GDM1 (cell line): ENCODE data around the gene QRSL1.
"Not testable (repeated sequence)": the region's sequence is repeated elsewhere in the genome, so short reads cannot be mapped to it uniquely, and the experiment has no call there.

Source experiments
- DNase-seq: peaks from one replicate; lab custom pipeline; 2025; lab: John Stamatoyannopoulos, UW

QRSL1 gene

DNA sequence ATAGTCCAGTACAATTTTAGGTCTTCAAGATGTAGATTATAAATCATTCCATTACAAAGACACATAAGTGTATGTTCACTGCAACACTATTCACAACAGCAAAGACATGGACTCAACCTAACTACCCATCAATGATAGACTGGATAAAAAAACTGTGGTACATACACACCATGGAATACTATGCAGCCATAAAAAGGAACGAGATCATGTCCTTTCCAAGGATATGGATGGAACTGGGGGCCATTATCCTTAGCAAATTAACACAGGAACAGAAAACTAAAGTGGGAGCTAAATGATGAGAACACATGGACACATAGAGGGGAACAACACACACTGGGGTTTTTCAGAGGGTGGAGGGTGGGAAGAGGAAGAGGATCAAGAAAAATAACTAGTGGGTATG lies 6.3 kb upstream of the QRSL1 start:
- DNase-seq: no peak

DNA sequence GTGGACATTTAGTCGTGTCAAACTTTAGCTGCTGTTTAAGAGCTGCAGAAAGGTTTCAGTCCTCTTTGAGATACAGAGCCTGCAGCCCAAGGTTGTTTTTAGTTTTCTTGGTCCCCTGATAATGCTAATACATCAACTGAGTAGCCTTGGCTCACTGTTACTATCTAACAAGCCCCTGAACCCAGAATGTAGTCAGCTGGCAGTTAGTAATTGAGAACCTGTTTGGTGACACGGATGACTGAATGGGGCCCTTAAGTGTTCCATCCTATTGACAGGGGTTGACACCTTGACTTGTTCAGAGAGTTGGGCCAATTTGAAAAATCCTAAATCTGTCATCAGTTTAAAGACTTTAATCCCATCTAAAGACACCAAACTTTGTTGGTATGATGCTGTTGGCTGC lies 2.9 kb upstream of the QRSL1 start:
- no peak for DNase-seq

DNA sequence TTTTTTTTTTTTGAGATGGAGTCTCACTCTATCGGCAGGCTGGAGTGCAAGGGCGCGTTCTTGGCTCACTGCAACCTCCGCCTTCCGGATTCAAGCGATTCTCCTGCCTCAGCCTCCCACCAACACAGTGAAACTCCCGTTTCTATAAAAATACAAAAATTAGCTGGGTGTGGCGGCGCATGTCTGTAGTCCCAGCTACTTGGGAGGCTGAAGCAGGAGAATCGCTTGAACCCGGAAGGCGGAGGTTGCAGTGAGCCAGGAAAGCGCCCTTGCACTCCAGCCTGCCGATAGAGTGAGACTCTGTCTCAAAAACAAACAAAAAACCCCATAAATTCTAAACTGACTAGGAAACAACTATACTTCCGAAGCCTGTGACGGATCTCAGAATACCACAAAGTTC lies 1.6 kb upstream of the QRSL1 start:
- DNase-seq: not testable (repeated sequence)

DNA sequence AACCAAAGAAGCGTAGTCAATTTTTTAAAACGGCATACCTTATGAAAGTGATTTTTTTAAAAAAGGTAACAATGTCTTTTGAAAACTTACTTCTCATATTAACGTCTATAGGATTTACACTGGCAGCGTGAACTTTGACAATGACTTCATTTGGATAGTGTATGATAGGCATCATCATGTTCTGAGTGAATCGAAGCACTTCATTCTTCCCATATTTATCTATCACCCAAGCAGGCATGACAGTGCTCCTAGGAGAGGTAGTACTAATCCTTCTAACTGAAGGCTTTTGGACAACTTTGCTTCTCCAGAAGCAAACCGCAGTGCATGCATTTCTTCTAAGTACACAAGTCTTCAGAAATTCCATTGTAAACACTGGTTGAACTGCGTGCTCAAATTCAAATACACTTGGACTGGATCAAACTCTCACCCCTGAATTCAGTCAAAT lies 698 bp upstream of the QRSL1 start:
- no peak for DNase-seq

DNA sequence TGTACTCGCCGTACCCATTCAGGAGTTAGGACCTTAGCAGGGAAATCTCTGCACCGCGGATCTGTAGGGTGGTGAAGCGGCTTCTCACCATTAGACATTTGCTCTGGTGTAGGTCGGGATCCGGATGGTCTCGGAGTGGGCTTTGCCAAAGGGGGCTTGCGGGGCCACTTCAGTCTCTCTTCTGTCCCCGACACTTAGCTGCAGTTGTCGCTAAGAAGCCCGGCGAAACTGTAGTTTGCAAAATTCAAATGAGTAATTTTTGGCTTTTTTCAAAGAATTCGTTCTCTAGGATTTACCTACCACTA lies 433 bp downstream of the QRSL1 start:
- DNase-seq: no peak

DNA sequence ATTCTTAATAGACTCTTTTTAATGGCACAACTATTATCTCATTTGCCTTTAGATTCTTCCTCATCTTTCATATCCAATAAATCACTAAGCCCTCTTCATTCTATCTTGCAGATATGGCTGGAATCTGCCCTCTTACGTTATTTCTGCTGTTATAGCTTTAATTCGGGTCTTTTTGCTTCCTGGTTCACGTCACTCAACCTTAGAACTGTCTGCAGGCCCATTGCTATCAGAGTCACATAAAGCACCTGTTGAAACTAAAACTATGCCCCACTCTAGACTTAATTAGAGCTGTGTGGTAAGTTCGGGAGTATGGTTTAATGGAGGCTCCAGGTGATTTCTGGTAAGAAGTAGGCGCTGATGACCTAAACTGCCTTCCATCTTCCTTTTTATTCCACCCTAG lies 988 bp downstream of the QRSL1 start:
- no peak for DNase-seq

DNA sequence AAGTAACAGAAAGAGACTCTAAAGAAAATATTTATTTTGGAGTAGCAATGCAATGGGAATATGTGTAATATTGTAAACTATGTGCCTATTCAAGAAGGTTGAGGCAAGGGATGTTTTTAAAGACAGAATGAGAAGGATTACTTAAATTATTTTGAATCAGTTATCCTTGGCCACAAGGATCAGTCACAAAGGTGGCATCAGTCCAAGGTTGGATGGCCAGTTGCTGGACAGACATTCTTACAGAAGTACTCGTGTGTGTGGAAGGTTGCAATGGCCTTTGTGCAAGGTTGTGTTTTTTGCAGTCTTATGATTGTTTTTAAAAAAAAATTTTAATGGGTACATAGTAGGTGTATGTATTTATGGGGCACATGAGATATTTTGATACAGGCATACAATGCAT lies 2.0 kb downstream of the QRSL1 start:
- no peak for DNase-seq

DNA sequence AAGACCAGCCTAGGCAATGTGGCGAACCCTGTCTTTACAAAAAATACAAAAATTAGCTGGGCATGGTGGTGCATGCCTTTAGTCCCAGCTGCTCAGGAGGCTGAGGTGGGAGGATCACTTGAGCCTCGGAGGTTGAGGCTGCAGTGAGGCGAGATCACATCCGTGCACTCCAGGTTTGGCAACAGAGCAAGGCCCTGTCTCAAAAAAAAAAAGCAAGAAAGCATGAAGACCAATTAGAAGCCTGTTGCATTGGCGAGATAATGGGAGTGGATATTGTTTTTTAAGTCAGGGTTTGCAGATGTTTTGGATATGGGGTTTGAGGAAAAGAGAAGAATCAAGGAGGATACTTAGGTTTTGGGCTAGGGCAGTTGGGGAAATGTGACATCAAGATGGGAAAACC lies 5.2 kb downstream of the QRSL1 start:
- DNase-seq: no peak

DNA sequence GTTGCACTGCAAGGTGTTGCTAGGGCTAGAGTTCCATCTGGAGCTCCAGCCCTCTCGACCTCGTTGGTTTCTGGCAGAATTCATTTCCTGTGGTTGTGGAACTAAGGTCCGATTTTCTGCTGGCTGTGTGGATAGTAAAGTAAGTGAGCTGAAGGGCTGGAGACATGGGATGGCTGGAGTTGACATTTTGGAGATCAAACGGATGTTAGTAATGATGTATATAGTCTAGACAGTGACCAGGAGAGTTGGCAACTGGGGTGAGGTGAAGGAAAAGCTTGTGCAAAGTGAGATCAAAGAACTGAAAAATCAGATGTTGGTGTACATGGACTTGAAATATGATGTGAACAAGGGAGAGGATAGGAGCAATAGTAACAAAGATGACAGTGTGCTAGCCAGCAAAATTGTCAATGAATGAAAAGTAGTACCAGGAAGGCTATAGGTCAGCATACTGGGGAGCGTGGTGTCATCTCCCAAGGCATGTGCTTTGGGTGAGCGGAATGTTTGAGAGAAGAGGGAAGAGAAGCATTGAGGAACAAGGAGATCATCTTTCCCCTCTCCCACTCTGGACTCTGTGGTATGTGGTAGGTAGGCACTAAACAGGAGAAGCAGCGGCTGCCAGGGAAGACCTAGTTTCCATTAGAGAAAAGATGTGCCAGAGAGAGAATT lies 7.8 kb downstream of the QRSL1 start:
- DNase-seq: no peak

DNA sequence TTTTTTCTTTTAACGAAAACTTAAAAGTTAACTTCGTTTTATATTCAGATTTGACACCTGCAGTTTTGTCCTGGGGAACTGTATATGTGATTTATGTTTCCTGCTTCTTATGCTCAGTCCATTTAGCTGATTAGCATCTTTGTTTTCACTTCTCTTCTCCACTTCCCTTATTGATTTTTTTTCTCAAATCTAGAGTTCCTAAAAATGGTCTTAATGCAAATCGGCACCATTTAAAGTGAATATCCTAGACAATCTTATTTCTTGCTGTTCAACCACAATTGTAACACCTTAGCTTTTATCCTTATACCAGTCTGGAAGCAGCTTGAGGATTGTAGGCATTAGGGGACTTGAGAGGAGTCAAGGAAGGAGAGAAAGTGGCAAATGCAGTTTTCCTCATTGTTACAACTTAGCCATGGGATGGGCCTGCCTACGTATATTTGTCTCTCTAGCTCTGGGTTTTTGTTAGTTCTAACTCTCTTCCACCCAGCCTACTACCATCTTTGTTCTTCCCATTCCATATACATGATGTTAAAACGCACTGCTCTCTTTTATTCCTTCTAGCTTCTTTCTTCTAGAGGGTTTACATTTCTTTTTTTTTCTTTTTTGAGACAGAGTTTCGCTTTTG lies 8.5 kb downstream of the QRSL1 start:
- no peak for DNase-seq

DNA sequence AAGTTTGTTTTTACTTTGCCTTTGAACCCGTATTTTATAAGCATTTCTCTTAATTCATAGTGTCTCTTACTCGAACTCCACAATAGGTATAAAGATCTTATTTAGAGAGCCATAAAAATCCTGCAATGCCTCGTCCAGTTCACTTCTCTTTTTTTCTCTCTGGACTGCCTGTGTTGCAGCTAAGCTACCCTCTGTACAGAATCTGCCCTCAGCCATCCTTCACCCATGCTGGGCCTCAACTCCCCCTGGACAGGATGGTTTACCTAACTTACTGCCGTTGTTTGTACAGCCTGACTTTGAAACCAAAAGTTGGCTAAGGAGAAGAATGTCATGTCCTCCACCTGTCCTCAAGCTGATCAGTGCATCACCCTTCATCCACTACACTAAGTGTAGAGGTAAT lies 10.4 kb downstream of the QRSL1 start:
- DNase-seq: no peak

DNA sequence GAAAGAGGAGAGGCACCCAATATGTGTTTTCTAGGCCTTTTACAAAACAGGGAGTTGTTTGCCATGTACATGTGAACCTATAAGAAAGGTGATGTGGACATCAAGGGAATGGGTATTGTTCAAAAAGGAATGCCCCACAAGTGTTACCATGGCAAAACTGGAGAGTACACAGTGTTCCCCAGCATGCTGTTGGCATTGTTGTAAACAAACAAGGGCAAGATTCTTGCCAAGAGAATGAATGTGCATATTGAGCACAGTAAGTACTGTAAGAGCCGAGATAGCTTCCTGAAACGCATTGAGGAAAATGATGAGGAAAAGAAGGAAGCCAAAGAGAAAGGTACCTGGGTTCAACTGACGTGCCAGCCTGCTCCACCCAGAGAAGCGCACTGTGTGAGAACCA lies 13.1 kb downstream of the QRSL1 start:
- no peak for DNase-seq

DNA sequence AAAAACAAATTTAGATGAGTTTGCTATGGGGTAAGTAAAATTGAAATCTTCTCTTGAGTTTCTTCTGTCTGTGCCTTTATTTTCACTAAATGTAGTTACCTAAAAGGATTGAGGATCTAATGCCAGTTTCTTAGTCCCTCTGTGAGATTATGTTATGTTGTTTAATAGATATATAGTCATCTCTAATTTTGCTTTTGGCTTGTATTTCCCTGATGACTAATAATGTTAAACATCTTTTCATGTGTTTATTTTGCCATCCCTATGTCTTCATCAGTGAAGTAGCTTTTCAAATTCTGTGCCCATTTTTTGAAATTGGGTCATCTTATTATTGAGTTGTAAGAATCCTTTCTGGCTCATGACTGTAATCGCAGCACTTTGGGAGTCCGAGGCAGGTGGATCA lies 13.7 kb downstream of the QRSL1 start:
- DNase-seq: no peak

DNA sequence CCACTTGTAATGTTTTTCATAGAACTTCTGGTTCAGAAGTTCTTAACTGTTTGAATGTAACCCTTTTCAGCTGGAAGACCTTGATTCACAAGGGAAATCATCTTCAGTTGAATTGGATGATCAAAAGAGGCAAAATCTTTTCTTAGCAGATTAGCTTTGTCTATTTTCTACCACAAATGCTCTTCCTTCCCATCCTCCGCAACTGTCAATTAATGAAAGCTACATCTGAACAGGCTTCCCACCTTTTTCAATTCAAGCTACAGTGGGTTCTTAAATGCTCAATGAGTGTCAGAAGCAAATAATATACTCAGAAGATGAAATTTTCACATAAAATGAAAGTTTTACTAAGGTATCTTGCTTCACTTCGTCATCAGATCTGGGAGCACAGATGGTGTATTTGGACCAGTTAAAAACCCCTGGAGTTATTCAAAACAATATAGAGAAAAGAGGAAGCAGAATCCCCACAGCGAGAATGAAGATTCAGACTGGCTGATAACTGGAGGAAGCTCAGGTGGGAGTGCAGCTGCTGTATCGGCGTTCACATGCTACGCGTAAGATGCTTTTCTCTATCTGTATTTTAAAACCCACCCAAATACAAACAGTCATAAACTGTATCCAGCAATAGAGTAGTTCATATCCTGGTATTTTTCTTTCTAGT lies 19.4 kb downstream of the QRSL1 start:
- no peak for DNase-seq

DNA sequence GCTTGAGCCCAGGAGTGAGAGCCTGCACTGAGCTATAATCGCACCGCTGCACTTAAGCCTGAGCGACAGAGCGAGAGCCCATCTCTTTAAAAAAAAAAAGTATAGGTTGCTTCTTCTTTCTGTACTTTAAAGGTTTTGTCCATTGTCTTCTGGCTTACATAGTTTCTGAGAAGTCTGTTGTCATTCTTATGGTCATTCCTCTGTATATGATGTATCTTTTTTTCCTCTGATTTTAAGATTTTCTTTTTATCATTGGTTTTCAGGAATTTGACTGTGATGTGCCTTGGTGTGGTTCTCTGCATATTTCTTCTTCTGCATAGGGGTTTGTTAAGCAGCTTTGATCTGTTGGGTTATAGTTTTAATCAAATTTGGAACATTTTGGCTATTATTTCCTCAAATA lies 29.1 kb downstream of the QRSL1 start:
- DNase-seq: no peak

DNA sequence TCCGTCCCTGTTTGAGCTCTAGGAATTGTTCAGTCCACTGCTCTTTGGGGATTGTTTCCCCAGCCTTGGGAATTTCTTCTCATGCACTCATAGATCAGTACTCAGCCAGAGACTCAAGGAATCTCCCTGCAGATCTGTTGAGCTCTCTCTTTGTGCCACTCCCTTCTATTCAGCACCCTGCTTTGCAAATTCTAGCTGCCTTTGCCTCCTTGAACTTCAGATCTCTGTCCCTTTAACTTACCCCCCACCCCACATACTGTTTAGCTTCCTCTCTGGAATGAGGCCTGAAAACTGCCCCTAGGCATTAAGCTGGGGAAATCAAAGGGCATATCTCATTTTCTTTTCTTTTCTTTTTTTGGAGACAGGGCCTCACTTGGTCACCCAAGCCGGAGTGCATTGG lies 30.5 kb downstream of the QRSL1 start:
- DNase-seq: no peak

DNA sequence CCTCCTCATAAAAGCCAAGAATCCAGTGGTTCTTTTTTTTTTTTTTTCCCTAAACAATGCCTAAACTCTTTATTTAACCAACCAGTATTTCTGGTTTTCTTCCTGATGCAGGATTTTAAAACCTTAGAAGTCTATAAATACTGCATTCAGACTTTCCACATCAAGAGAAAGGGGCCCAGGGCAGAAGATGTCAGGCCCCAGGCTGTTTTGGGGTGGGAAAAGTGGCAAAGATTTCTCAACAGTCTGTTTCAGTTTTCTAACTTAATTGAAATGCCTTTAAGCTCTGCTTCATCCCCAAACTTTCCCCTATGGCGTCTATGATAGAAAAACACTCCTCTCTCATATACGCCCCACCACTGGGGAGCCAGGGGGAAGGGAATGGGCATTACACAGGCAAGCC lies 33.1 kb downstream of the QRSL1 start:
- DNase-seq: no peak

DNA sequence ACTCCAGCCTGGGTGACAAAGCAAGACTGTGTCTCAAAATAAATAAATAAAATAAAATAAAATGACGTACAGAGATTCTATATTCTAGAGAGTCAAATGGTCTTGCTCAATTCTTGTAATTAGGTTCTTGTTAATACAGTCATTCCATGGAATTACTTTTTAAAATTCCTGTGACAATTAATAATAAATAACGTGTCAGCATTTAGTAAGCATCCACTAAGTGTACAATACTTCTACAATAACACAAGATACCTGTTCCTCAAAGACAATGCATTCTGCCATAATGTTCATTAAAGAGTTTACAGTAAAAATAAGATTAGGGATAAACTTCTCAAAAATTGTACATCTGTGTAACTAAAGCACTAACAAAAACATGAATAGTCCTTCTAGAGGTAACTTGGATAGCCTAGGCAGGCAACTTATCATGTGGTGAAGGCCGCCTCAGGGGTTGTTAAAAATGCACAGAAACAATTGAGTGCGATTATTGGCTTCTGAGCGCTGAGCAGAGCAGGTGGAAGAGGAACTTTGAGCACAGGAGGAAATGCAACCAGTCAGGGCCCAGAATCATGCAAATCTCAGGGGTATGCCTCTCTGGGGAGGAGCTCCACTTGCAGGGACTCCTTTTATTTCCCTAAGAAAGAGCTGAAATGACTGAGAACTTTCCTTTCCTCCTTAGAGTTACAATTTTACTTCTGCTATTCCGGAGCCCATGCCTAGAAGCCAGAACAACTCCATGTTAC lies 37.1 kb downstream of the QRSL1 start:
- no peak for DNase-seq

DNA sequence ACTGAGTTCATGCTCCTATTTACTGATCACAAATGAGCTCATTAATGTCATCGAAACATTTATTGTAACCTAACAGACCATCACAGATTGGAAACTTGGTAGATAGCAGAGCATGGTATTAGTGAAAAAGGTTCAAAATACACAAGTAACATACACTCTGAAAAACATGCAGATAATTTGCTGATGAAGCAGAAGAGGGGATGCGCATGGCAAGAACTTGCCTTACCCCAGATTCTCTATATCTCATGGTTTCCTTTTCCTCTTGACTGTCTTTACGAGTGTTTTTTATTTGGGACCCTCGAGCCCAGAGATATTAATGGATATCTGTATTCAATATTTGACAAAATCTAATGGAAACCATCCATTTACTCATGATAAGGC lies 37.6 kb downstream of the QRSL1 start:
- DNase-seq: no peak

DNA sequence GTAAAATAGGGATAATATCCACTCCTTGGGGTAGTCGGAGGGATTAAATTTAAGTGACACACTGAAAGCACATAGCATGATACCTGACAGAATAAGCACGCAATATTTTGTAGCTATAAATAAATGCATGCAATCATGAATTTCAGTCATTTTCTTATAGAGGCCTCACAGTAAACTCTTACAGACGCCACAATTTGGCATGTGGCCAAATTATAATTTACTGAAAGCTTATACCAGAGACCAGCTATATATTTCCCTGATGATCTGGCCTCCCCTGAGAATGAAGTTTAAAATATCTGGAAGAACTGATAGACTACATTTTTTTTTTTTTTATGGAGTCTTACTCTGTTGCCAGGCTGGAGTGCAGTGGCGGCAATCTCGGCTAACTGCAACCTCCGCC lies 40.9 kb downstream of the QRSL1 start:
- no peak for DNase-seq

DNA sequence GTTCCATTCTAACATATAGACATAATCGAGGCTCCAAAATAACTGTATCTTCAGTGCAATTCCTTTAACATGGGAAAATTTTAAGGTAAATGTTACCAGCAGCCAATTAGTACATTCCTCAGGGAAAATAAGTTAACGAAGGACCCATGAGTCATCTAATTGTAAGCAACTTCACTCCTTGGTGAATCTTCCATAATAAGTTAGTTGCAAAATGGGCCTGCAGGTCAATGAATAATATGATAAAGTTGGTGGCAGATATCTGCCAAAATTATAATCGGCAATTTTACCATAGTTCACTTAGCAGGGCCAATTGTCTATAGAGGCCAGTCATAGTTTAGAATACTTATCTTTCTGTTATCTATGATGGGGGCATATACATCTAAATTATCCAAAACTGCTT lies 42.3 kb downstream of the QRSL1 start:
- no peak for DNase-seq

DNA sequence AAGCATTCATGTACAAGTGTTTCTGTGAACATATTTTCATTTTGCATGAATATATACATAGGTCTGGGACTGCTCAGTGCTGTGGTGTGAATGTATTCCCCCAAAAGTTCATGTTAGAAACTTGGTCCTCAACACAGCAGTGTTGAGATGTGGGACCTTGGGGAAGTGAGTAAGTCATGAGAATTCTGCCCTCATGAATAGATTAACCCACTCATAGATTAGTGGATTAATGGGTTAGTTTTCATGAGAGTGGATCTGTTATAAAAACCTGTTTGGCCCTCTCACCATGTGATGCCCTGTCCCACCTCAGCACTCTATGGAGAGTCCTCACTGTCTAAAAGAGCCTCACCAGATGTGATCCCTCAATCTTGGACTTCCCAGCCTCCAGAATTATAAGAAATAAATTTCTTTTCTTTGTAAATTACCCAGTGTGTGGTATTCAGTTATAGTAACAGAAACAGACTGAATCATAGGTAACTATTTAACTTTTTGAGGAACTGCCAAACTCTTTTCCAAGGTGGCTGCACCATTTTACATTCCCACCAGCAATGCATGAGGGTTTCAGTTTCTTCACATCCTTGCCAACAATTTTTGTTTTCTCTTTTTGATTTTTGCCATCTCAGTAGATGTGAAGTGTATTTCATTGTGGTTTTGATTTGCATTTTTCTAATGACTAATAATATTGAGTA lies 45.3 kb downstream of the QRSL1 start:
- DNase-seq: no peak

DNA sequence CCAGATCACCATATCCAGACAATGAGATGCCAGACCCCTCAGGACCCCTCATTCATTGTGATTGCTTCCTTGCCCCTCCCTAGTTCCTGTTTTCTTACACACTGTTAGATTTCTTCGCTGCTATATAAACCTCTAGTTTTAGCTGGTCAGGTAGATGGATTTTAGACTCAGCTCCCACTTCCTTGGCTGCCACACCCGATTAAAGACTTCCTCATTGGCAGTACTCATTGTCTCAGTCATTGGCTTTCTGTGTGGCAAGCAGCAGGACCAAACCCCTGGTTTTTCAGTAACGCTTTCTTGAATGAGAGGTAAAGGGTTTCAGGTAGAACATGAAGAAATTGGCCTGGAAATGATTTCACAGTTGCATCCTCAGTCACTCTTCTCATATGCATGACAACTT lies 47.9 kb downstream of the QRSL1 start:
- no peak for DNase-seq
